Skeletal muscle satellite cell (primary cell): Measurements from ENCODE around the gene CASZ1.

ENCODE experiments used
- H3K27me3 ChIP-seq: 2 replicates; pipeline ENCODE4 v1.7.0; 2013; ENCODE audit warnings: low read length; ENCODE audit not compliant: control insufficient read depth, insufficient read depth
- H3K36me3 ChIP-seq: 2 replicates; pipeline ENCODE4 v1.7.0; 2013; ENCODE audit warnings: mild to moderate bottlenecking, control low read depth, low read length; ENCODE audit not compliant: insufficient read depth
- H3K4me1 ChIP-seq: 2 replicates; pipeline ENCODE4 v1.7.0; 2013; ENCODE audit warnings: low read length; ENCODE audit not compliant: control insufficient read depth, insufficient read depth
- H3K4me2 ChIP-seq: 2 replicates; pipeline ENCODE4 v1.7.0; 2013; ENCODE audit warnings: mild to moderate bottlenecking, low read length
- H3K4me3 ChIP-seq: 2 replicates; pipeline ENCODE4 v1.7.0; 2013; ENCODE audit warnings: low read length
- H3K9ac ChIP-seq: 2 replicates; pipeline ENCODE4 v1.7.0; 2013; ENCODE audit warnings: mild to moderate bottlenecking, low read depth, low read length, moderate library complexity
- H3K9me3 ChIP-seq: replicated peaks from 2 replicates; pipeline ENCODE4 v1.7.0; 2013; ENCODE audit warnings: mild to moderate bottlenecking, control low read depth, low read length

The CASZ1 gene

GRCh38 chr1:10727751-10728232, 68.7 kb downstream of the CASZ1 start:
- Histone ChIP-seq H3K9me3 (no peaks in the 10 kb centered on the region), H3K27me3 (peaks cover 40% of the 10 kb centered on the region), H3K36me3 (no peaks in the 10 kb centered on the region), H3K9ac (no peak overlapping the region), H3K4me1 (no peaks in the 10 kb centered on the region), H3K4me3 (no peak overlapping the region), H3K4me2 (no peak overlapping the region)

GRCh38 chr1:10726355-10726754, 70.1 kb downstream of the CASZ1 start:
- H3K9me3 ChIP-seq: no peaks in the 10 kb centered on the region
- no peak overlapping the region for H3K4me2 ChIP-seq
- no peaks in the 10 kb centered on the region for H3K36me3 ChIP-seq
- no peak overlapping the region for H3K9ac ChIP-seq
- no peak overlapping the region for H3K4me3 ChIP-seq
- peaks cover 43% of the 10 kb centered on the region for H3K27me3 ChIP-seq
- no peaks in the 10 kb centered on the region for H3K4me1 ChIP-seq

- Histone ChIP-seq H3K9me3 (no peaks in the 10 kb centered on the region), H3K4me2 (no peak overlapping the region), H3K36me3 (no peaks in the 10 kb centered on the region), H3K4me3 (no peak overlapping the region), H3K27me3 (peaks cover 45% of the 10 kb centered on the region), H3K9ac (no peak overlapping the region), H3K4me1 (no peaks in the 10 kb centered on the region)
Measured at GRCh38 chr1:10724948-10725847, 71.2 kb downstream of the CASZ1 start.

- H3K27me3 ChIP-seq: peaks cover 51% of the 10 kb centered on the region
- no peaks in the 10 kb centered on the region for H3K9me3 ChIP-seq
Measured at GRCh38 chr1:10724511-10724910, 71.9 kb downstream of the CASZ1 start.

GRCh38 chr1:10724052-10724494, 72.4 kb downstream of the CASZ1 start:
- H3K4me1 ChIP-seq: no peaks in the 10 kb centered on the region

More at GRCh38 chr1:10724511-10724910, 71.9 kb downstream of the CASZ1 start:
- Histone ChIP-seq H3K4me1 (no peaks in the 10 kb centered on the region), H3K36me3 (no peaks in the 10 kb centered on the region), H3K4me3 (no peak overlapping the region), H3K4me2 (no peak overlapping the region), H3K9ac (no peak overlapping the region)

GRCh38 chr1:10723317-10723716, 73.1 kb downstream of the CASZ1 start:
- Histone ChIP-seq H3K4me2 (no peak overlapping the region), H3K9ac (no peak overlapping the region), H3K4me1 (no peaks in the 10 kb centered on the region), H3K36me3 (no peaks in the 10 kb centered on the region), H3K4me3 (no peak overlapping the region), H3K9me3 (no peaks in the 10 kb centered on the region), H3K27me3 (peaks cover 56% of the 10 kb centered on the region)

More at GRCh38 chr1:10724052-10724494, 72.4 kb downstream of the CASZ1 start:
- Histone ChIP-seq H3K4me2 (no peak overlapping the region), H3K9ac (no peak overlapping the region), H3K9me3 (no peaks in the 10 kb centered on the region), H3K27me3 (peaks cover 51% of the 10 kb centered on the region), H3K36me3 (no peaks in the 10 kb centered on the region), H3K4me3 (no peak overlapping the region)

- no peak overlapping the region for H3K4me3 ChIP-seq
- H3K4me2 ChIP-seq: no peak overlapping the region
- peaks cover 59% of the 10 kb centered on the region for H3K27me3 ChIP-seq
- H3K9me3 ChIP-seq: no peaks in the 10 kb centered on the region
- no peaks in the 10 kb centered on the region for H3K4me1 ChIP-seq
- no peak overlapping the region for H3K9ac ChIP-seq
- no peaks in the 10 kb centered on the region for H3K36me3 ChIP-seq
Measured at GRCh38 chr1:10722803-10723202, 73.6 kb downstream of the CASZ1 start.

GRCh38 chr1:10721381-10722321, 74.8 kb downstream of the CASZ1 start:
- H3K4me2 ChIP-seq: no peak overlapping the region
- no peaks in the 10 kb centered on the region for H3K9me3 ChIP-seq

GRCh38 chr1:10720635-10721034, 75.8 kb downstream of the CASZ1 start:
- Histone ChIP-seq H3K36me3 (no peaks in the 10 kb centered on the region), H3K9me3 (no peaks in the 10 kb centered on the region), H3K4me3 (no peak overlapping the region), H3K27me3 (peaks cover 58% of the 10 kb centered on the region), H3K4me1 (no peaks in the 10 kb centered on the region), H3K4me2 (no peak overlapping the region), H3K9ac (no peak overlapping the region)

More at GRCh38 chr1:10721381-10722321, 74.8 kb downstream of the CASZ1 start:
- Histone ChIP-seq H3K9ac (no peak overlapping the region), H3K4me1 (no peaks in the 10 kb centered on the region), H3K4me3 (no peak overlapping the region), H3K36me3 (no peaks in the 10 kb centered on the region), H3K27me3 (peaks cover 61% of the 10 kb centered on the region)

- Histone ChIP-seq H3K27me3 (peaks cover 46% of the 10 kb centered on the region), H3K4me2 (no peak overlapping the region), H3K4me1 (no peaks in the 10 kb centered on the region), H3K4me3 (no peak overlapping the region), H3K9ac (no peak overlapping the region), H3K36me3 (no peaks in the 10 kb centered on the region), H3K9me3 (no peaks in the 10 kb centered on the region)
Measured at GRCh38 chr1:10718083-10718415, 78.4 kb downstream of the CASZ1 start.

- H3K27me3 ChIP-seq: peaks cover 46% of the 10 kb centered on the region
- H3K9ac ChIP-seq: no peak overlapping the region
- no peaks in the 10 kb centered on the region for H3K9me3 ChIP-seq
- no peaks in the 10 kb centered on the region for H3K4me1 ChIP-seq
- no peaks in the 10 kb centered on the region for H3K36me3 ChIP-seq
- no peak overlapping the region for H3K4me2 ChIP-seq
- no peak overlapping the region for H3K4me3 ChIP-seq
Measured at GRCh38 chr1:10717296-10718082, 79.0 kb downstream of the CASZ1 start.
